Kidney tubule cell (primary cell): Measurements from ENCODE around the gene PPP6R1.

Experiments
- DNase-seq: peaks from one replicate; pipeline ENCODE4 v3.0.0-alpha.2; 2018; ENCODE audit warnings: low spot score

Gene PPP6R1

GRCh38 chr19:55244004-55244680 is 14.7 kb downstream of the PPP6R1 start:
- no peak for DNase-seq

GRCh38 chr19:55242517-55242916 is 16.3 kb downstream of the PPP6R1 start:
- no peak for DNase-seq

DNA sequence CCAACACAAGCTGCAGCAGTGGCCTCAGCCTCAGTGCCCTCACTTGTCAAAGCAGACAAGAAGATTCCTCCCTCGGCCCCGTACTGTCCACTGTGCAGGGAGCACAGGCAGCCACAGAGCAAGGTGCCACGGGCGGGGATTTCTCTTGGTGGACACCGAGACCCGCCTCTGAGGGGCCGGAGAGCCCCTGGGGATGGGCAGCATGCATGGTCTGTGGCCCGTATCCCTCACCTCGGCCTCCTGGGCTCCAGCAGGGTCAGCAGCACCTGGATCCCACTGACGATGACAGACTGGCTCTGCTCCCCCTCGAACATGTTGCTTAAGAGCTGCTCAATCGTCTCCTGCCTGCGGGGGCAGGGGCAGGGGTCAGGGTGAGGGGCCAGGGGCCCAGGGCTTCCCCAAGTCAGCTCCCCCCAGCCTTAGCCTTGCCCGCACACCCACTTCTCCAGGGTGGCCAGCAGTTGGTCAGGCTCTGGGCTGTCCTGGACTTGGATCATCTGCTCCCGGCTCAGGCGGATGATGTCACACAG is 16.8 kb downstream of the PPP6R1 start:
- DNase-seq: no peak

- DNase-seq: no peak
These were observed 17.5 kb downstream of the PPP6R1 start for GRCh38 chr19:55241143-55241934.

- DNase-seq: no peak
These were observed 18.1 kb downstream of the PPP6R1 start for GRCh38 chr19:55240713-55241020.

DNA sequence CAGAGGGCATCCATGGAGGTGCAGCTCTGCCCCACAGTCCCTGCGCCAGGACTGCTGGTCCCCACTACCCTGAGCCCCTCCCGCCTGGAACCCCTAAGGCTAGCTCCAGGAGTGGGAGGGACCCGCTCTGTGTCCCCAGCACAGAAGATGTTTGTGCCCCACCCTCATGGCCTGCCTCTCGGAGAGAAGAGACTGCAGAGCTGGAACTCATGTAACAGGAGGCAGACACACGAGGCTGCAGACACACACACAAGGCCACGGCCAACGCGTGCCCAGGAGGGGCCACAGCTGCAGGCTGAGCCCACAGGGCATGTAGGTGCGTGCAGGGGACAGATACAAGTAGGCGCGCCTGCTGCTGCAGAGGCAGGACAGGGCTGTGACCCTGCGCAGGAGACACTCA is 19.8 kb downstream of the PPP6R1 start:
- no peak for DNase-seq

- no peak for DNase-seq
These were observed 20.8 kb downstream of the PPP6R1 start for GRCh38 chr19:55238030-55238429.

DNA sequence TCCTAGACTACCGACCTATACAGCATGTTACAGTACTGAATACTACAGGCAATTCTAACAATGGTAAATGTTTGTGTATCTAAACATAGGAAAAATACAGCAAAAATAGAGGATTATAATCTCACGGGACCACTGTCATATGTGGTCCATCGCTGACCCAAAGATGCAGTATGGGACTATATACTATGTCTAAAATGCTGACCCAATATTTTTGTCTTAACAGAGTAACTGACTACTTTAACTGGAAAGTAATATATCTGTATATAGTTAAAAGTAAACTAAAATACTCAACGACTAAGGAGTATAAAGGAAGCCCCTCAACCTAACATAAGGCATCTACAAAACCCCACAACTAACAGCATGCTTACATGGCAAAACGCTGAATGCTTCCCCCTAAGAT is 25.8 kb downstream of the PPP6R1 start:
- no peak for DNase-seq

DNA sequence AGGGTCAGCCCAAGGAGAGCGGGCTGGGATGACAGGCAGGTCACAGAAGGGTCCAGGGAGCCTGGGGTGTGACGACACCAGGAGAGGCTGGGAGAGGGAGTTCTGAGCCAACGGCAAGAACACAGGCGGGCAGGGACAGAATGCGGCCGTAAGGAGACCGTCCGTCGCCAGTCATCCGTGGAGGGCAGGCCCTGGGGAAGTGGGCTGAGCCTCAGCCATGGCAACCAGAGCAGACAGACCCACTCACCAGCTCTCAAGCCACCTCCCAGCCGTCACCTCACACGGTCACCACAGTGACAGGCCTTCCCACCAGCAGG is 26.6 kb downstream of the PPP6R1 start:
- DNase-seq: no peak

- DNase-seq: no peak
These were observed 27.2 kb downstream of the PPP6R1 start for GRCh38 chr19:55231391-55232285.

- DNase-seq: no peak
These were observed 28.0 kb downstream of the PPP6R1 start for GRCh38 chr19:55230780-55231179.

- no peak for DNase-seq
These were observed 28.5 kb downstream of the PPP6R1 start for GRCh38 chr19:55230329-55230728.

DNA sequence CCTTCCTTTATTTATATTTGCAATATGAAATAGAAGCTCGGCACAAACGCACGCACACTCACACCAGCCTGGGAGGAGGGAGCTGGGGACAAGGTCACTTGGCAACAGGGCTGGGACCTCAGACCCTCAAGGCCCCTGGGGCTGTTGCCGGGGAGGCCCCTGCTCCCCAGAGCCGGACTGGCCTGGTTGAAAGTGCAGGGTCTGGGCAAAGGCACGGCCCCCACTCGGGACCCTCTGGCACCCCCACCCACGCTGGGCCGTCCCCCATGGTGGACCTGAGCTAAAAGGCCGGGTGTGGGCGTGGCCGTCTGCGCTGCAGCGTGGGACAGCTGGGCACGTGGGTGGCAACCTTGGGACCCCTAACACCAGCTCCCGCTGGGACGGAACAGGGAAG is 29.0 kb downstream of the PPP6R1 start:
- no peak for DNase-seq

DNA sequence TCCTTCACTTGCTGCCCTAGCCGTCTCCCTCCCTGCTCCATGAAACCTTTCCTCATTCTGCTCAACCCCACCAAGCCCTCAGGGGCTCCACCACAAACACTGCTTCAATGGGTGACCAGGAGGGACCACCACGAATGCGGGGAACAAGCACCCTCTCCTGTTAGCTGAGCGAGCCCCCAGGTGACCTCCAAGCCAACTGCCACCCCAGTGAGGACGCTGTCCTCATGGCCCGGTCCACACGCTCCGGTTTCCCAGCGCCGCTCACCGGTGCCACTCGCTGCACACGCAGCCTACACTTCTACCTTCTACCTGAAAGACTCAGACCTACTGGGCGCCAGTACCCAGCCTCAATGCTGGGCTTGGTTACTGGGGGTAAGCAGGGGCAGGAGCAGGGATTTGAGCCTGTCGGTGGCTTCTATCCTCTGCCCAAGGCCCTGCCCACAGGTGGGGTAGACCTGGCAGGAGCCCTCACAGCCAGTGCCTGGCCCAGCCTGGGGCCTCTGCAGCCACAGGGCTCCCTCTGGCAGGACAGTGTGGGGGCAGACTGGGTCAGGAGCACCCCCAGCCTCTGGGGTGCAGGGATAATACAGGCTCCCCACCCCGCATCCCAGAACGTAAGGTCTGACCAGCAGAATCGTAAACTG is 29.6 kb downstream of the PPP6R1 start:
- DNase-seq: no peak

- DNase-seq: no peak
These were observed 30.3 kb downstream of the PPP6R1 start, which contains the start of gene TMEM86B for GRCh38 chr19:55228403-55229031. Gene TMEM86B, minus strand, starts transcription at chr19:55228763. Its CDS starts 22 bp downstream, at chr19:55228741.

DNA sequence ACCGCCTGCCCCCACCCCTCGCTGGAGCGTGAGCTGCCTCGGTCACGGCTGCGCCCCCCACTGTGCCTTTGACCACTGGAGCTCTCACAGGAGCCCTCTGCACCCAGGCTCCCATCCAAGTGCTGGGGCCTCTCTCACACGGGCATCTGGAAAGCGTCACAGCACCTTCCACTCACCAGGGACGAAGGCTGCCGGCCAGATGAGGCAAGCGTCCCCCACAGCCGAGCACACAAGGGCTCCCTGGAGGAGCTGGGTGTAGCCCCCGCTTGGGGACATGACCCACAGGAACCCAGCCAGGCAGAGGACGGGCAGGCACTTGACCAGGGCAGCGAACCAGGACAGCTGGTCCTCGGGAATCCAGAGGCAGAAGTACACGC is 30.8 kb downstream of the PPP6R1 start:
- no peak for DNase-seq

DNA sequence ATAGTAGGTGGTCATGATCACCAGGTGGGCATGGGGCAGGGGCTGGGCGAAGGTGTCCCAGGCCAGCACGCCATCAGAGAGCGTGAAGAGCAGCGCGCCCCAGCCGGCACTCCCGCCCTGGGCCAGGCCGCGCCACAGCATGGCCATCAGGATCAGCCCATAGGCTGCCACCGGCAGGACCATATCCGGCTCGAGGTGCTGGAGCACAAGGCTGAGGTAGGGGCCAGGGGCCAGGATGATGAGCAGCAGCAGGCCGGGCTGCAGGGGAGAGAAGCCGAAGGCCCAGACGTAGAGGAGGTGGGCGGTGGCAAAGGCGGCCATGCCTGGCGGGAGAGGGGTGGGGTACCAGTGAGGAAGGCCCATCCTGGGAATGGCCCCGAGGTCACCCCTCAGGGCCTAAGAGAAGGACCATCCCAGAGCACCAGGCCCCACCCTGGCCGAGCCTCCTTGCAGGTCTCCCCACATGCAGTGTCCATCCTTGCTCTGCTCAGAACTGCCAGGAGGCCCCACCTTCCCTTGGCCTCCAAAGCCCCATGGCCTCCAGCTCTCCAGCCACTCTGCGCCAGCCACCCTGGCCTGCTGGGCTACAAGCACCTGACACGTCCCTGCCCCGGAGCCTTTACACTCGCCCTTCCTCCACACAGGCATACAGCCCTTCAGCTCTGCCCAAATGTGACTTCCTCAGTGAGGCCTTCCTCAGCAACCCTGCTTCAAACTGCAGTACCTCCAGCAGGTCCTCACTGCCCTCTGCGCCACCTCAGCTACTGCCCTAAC is 31.4 kb downstream of the PPP6R1 start:
- no peak for DNase-seq

DNA sequence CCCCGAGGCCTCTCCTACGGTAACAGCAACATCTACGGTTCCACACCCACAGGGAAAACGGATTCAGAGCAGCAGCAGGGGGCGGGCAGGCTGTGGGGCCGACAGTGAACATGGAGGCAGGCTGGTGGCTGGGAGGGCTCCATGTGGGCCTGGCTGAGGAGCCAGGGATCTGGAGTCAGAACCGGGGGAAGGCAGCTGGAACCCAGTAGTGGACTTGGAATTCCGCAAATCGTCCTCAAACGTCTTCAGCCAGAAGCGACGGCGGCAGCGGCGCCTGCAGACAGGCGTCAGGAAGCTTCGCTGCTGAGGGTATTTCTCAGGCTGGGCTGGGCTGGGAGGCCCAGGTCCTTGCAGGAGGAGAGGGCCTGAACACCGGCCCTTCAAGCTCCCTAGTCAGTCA is 32.0 kb downstream of the PPP6R1 start:
- no peak for DNase-seq

GRCh38 chr19:55226273-55226672 is 32.5 kb downstream of the PPP6R1 start:
- no peak for DNase-seq

GRCh38 chr19:55225415-55225958 is 33.3 kb downstream of the PPP6R1 start:
- no peak for DNase-seq
